Dermis blood vessel endothelial cell (primary cell): ENCODE data around the gene TMEM208. TPM values are rescaled to one million over a fixed set of nuclear protein-coding genes. Genes with fewer than 3 reads are reported as not detected.

Source experiments
- DNase-seq: peaks from one replicate; pipeline ENCODE4 v3.0.0; 2010
- total RNA-seq: library from RNA; depleted of rRNA; stranded (reverse); fragments of >200 nt; gene quantifications from 2 replicates; pipeline ENCODE4 v1.2.3, GENCODE V29; 2014

Gene TMEM208
- total RNA-seq, 1 donor from 2014 or later, result 31.7 TPM

- no peak for DNase-seq
Measured at GRCh38 chr16:67237396-67238277, 10.7 kb downstream of the TMEM208 start.

- no peak for DNase-seq
Measured at GRCh38 chr16:67238278-67238575, 11.3 kb downstream of the TMEM208 start.

GRCh38 chr16:67238806-67239470 lies 12.0 kb downstream of the TMEM208 start:
- no peak for DNase-seq

DNA sequence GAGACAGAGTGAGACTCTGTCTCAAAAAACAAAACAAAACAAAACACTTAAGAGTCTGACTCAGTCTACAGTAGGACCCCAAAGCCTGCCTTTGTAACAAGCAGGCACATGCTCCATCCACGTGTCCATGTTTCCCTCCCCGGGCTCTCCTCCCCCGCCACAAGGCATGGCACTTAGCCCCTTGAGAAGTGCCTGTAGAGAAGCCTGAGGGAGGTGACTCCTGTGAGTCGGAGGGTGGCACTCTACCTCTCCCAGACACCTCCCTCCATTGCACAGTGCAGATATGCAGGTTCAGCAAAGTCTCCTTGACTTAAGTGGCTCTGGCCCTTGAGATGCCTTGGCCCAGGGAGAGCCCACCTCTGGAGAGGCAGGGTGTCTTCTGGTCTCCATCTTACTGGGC lies 13.6 kb downstream of the TMEM208 start:
- no peak for DNase-seq

DNA sequence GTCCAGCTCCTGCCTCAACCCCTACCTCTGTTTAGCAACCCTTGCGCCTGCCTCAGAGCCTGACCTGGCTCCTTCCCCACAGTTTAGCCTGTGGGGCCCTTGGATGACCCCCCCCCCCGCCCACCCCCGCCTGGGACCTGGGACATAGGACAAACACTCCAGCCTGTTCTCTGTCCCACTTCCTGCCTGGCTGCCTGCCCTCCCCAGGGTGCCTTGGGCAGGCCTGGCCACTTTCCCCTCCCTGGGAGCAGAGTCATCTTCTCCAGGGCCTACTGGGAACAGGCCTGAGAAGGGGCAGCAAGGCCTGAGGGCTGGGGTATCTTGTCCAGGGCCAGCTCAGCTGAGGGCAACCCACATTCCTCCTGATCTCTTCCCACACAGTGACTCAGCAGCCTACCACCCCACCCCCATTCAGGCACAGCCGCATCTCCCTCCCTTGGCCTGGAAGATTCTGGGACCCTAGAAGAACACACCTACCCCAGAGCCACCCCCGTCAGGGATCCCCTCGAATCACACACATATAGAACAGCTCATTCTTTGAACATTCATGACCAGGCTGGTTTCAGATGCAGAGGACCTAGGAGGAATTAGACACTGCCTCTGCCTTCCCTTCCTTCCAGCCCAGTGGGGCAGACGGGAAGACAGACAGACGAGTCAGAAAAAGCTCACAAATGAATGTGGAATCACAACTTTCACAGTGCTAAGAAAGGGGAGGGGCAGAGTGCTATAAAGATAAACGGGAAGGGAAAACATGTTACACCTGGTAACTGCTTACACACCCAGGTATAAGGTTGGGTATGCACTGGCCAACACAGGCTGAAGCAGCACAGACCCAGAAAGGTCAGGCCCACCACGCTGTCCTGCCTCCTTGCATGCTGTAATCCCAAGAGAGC lies 14.3 kb downstream of the TMEM208 start:
- DNase-seq, result peak; percentile 60

- no peak for DNase-seq
Measured at GRCh38 chr16:67242138-67242730, 15.3 kb downstream of the TMEM208 start.

GRCh38 chr16:67243481-67243880 lies 16.6 kb downstream of the TMEM208 start:
- DNase-seq, result peak; percentile 32

GRCh38 chr16:67244387-67245185 lies 17.7 kb downstream of the TMEM208 start:
- DNase-seq, result peak; percentile 91

DNA sequence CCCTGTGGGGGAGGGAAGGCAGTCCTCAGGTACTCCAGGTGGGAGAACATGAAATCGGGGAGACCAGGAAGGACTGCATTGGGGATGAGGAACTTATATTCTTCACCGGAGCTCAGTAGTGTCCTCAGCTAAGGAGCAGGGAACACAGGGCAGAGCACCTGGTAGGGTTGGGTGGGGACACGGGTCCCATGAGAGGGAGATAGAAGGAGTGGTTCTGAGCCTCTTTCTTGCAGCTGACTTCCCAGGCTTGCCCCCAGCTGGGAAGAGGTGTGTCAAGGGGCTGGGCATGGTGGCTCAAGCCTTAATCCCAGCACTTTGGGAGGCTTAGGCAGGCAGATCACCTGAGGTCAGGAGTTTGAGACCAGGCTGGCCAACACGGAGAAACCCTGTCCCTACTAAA lies 18.3 kb downstream of the TMEM208 start:
- DNase-seq, result no peak

GRCh38 chr16:67245674-67246080 lies 18.7 kb downstream of the TMEM208 start:
- DNase-seq, result no peak

- DNase-seq, result peak; percentile 88
Measured at GRCh38 chr16:67246081-67246755, 19.3 kb downstream of the TMEM208 start.

DNA sequence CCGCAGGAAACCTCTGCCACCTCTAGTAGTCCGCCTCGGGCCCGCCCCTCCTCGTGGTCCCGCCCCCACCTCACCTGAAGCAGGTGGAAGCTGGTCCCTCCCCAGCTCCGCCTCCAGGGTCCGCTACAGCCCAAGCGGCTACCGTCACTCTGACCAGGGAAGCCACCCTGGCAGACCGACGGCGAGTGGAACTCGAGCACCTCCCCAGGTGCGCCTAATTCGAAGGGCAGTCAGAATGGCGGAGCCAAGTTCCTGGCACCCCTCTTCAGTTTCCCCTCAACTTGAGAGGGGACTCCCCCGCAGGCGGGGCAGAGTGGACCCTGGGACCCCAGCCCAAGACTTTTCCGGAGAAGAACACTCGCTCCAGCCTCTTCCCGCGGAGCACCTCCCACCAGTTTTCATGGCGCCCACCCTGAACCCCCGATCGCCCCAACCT lies 19.8 kb downstream of the TMEM208 start:
- no peak for DNase-seq

- DNase-seq, result peak; percentile 98
Measured at GRCh38 chr16:67247192-67248072, 20.5 kb downstream of the TMEM208 start, which contains the start of gene FHOD1. Gene FHOD1, minus strand, starts transcription at chr16:67247481. Its CDS starts 71 bp downstream, at chr16:67247410.

DNA sequence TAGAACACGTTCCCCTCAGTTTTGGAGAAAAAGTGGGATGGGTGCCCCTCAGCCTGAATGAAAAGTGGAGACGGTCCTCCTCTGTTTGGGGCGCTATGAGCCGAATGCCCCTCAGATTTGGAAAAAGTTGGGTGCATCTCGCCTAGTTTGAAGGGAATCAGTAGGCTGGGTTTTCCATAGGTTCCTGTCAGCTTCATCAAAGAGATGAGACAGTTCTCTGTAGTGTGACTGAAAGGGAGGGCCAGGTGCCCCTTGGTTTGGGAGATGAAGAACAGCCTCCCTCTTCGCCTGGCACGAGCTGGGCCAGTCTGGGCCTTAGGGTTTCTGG lies 21.1 kb downstream of the TMEM208 start:
- no peak for DNase-seq

- peak; percentile 53 for DNase-seq
Measured at GRCh38 chr16:67248401-67249177, 21.7 kb downstream of the TMEM208 start, which contains the start of gene SLC9A5. Gene SLC9A5, plus strand, starts transcription at chr16:67248979. Its CDS starts 36 bp downstream, at chr16:67249015.

- no peak for DNase-seq
Measured at GRCh38 chr16:67249178-67250044, 22.5 kb downstream of the TMEM208 start.

DNA sequence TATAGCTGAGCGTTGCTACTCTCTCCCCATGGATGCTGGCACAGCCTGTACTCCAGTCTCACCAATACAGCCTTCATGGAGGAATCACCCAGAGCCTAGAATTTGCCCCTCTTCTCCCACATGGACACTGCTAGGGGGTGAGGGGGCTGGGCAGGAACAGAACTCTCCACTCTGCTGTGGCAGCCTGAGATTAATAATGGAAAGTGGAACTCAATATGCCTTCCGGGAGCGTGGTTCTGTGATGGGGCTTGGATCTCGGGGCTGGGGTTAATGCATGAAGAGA lies 23.1 kb downstream of the TMEM208 start:
- DNase-seq, result no peak
